Thyroid gland (tissue), 4 donors: ENCODE measurements around the gene TCF7L2.
A peak's percentile ranks its signal among the peaks of the same experiment; 100 is the strongest.

Experiments used
- POLR2A ChIP-seq, 2 donors: fragments of 450-650 bp; IDR thresholded peaks; one replicate each; pipeline ENCODE4 v1.6.1; 2017; ENCODE audit warnings: antibody characterized with exemption in 2 of 2, mild to moderate bottlenecking in 2 of 2, moderate library complexity in 1 of 2
- TF ChIP-seq, protein P1 (sequence below), 6 experiments: fragments of 200-600 bp in 3 of 6; fragments of 450-650 bp in 3 of 6; sonication (generic) in 3 of 6; IDR thresholded peaks; one replicate each; pipeline ENCODE4 v1.5.1; 2016 to 2019; ENCODE audit warnings: antibody characterized with exemption in 6 of 6, mild to moderate bottlenecking in 2 of 6, inconsistent platforms in 1 of 6, moderate library complexity in 1 of 6

DNA sequence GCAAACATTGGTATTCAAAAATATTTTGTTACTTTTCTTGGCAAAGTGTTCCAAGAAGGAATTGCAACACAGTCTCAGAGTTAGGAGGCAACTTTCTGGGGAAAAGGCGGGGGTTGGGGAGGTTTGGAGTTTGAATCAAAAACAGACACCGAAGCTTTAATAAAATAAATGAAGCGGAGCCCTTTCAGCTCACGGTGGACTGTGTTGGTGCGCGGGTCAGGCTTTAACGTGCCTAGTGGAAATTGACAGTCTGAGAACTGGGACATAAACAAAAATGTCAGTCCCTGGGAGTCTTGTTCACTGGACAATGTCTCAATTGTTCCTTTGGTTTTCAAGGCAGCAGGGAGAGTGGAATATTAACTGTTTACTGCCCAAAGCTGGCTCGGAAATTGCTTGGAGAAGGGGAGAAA, 109.3 kb downstream of the TCF7L2 start:
- TF ChIP-seq, protein P1, sequence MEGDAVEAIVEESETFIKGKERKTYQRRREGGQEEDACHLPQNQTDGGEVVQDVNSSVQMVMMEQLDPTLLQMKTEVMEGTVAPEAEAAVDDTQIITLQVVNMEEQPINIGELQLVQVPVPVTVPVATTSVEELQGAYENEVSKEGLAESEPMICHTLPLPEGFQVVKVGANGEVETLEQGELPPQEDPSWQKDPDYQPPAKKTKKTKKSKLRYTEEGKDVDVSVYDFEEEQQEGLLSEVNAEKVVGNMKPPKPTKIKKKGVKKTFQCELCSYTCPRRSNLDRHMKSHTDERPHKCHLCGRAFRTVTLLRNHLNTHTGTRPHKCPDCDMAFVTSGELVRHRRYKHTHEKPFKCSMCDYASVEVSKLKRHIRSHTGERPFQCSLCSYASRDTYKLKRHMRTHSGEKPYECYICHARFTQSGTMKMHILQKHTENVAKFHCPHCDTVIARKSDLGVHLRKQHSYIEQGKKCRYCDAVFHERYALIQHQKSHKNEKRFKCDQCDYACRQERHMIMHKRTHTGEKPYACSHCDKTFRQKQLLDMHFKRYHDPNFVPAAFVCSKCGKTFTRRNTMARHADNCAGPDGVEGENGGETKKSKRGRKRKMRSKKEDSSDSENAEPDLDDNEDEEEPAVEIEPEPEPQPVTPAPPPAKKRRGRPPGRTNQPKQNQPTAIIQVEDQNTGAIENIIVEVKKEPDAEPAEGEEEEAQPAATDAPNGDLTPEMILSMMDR (IDR thresholded peaks at IDR 0.05): no peak
- TF ChIP-seq POLR2A (IDR thresholded peaks at IDR 0.05): peak in 1 of 2 donors; percentile 33
